A549 (cell line): ENCODE data around the gene HEMGN.

Experiments
- EP300 ChIP-seq, 2 experiments: fragments of >200 bp; sonication (Bioruptor Twin); formaldehyde crosslinking; IDR thresholded peaks; 2 replicates in 1 of 2; 3 replicates in 1 of 2; pipeline ENCODE4 v1.6.1; 2016 to 2017
- JUN ChIP-seq, 2 experiments: fragments of >200 bp; sonication (Bioruptor Twin); formaldehyde crosslinking; IDR thresholded peaks; 2 replicates in 1 of 2; 3 replicates in 1 of 2; pipeline ENCODE4 v1.6.1; 2016 to 2017
- MYC ChIP-seq: IDR thresholded peaks from 2 replicates; pipeline ENCODE4 v1.6.1; 2012; ENCODE audit warnings: mild to moderate bottlenecking, inconsistent platforms, low read length, improper control_type of control experiment, borderline replicate concordance
- POLR2A ChIP-seq: IDR thresholded peaks from 2 replicates; pipeline ENCODE4 v1.6.1; 2012; ENCODE audit warnings: mild to moderate bottlenecking, low read length
- SMC3 ChIP-seq: fragments of >200 bp; sonication (Bioruptor Twin); formaldehyde crosslinking; IDR thresholded peaks from 3 replicates; pipeline ENCODE4 v1.6.1; 2018; ENCODE audit warnings: inconsistent platforms
- SREBF2 ChIP-seq: fragments of 450-650 bp; IDR thresholded peaks from 2 replicates; pipeline ENCODE4 v1.6.1; 2014; ENCODE audit warnings: mild to moderate bottlenecking, moderate library complexity
- TF ChIP-seq, protein P1 (sequence below): fragments of >200 bp; sonication (Bioruptor Twin); formaldehyde crosslinking; IDR thresholded peaks from 3 replicates; pipeline ENCODE4 v1.5.1; 2016
- TF ChIP-seq, protein P2 (sequence below): IDR thresholded peaks from 2 replicates; pipeline ENCODE4 v1.6.1; 2012

DNA sequence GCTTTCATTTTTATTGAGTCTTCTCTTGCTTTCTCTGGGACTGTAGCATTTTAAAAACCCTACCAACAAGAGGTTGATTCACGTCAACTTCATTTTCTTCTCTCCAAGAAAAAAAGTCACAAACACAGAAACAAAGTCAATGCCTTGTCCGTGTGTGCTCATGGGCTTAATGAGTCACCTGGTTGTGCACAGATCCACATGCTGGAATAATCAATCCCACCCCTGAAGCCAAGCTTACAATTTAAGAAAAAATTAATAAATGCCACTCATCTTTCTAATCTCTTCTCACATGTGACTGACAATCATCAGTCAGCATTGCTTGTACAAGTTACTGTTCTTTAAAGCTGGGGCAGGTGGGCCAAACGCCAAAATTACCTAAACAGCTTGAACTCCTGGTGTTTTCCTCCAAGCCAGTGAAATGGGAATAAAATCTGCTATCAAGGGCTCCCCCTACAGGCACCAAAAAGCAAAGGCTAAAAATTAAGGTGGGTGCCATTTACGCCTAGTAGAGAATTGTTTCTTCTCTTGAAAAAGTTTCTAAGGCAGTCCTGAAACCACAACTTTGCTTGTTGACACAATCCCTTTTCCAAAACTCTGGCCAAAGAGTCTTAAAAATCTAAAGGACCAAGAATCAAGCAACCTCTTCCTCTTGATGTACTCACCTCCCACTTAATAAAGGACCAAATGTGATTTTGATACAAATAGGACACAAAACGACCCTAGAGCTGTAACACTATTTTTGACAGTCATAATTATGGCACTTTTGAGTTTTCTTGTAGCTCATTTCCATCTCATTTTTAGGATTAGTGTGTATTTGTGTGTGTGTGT lies 37.0 kb downstream of the HEMGN start:
- TF ChIP-seq, protein P1, sequence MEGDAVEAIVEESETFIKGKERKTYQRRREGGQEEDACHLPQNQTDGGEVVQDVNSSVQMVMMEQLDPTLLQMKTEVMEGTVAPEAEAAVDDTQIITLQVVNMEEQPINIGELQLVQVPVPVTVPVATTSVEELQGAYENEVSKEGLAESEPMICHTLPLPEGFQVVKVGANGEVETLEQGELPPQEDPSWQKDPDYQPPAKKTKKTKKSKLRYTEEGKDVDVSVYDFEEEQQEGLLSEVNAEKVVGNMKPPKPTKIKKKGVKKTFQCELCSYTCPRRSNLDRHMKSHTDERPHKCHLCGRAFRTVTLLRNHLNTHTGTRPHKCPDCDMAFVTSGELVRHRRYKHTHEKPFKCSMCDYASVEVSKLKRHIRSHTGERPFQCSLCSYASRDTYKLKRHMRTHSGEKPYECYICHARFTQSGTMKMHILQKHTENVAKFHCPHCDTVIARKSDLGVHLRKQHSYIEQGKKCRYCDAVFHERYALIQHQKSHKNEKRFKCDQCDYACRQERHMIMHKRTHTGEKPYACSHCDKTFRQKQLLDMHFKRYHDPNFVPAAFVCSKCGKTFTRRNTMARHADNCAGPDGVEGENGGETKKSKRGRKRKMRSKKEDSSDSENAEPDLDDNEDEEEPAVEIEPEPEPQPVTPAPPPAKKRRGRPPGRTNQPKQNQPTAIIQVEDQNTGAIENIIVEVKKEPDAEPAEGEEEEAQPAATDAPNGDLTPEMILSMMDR = peak; percentile 89
- TF ChIP-seq MYC (no peak), EP300 (IDR thresholded peaks at IDR 0.05) (no peak), SREBF2 (no peak), POLR2A (no peak), JUN (IDR thresholded peaks at IDR 0.05) (no peak), SMC3 (peak; percentile 86)
- TF ChIP-seq, protein P2, sequence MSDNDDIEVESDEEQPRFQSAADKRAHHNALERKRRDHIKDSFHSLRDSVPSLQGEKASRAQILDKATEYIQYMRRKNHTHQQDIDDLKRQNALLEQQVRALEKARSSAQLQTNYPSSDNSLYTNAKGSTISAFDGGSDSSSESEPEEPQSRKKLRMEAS = no peak
